ENCODE results near the gene PRKCQ. TPM values are rescaled to one million over a fixed set of nuclear protein-coding genes. Genes with fewer than 3 reads are reported as not detected.

The PRKCQ gene
- total RNA-seq, 6 experiments from 2014 or later = not detected

DNA sequence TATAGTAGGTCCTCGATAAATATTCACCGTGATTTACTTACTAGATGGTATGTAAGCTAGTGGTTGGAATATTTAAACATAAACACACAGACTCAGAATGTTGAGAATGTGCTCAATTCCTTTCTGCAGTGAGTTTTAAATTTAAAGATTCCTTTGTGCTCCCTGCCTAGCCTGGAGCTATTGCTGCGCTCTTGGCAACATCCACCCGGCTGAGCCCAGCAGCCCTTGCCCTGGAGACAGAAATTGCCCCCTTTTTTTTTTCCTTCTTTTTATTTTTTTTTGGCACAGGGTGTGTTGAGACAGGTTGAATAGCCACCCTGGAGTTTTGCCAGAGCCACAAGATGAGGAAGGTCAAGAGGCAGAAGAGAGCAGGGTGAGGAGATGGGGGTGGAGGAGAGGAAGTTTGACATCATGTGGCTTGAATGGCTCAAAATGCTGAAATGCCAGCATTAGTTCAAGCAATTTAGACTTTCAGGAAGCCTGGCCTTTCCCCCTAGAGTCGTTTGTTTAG, 180.8 kb downstream of the PRKCQ start:
- peaks cover 61% of the 10 kb centered on the region for H3K4me1 Mint-ChIP-seq (ENCODE audit: low read depth)
- H3K4me3 Mint-ChIP-seq = peak overlapping the region; percentile 3; the same call in 1 of the 2 replicates
- H3K36me3 Mint-ChIP-seq (ENCODE audit: low read depth) = no peaks in the 10 kb centered on the region
- TF ChIP-seq, protein P1, sequence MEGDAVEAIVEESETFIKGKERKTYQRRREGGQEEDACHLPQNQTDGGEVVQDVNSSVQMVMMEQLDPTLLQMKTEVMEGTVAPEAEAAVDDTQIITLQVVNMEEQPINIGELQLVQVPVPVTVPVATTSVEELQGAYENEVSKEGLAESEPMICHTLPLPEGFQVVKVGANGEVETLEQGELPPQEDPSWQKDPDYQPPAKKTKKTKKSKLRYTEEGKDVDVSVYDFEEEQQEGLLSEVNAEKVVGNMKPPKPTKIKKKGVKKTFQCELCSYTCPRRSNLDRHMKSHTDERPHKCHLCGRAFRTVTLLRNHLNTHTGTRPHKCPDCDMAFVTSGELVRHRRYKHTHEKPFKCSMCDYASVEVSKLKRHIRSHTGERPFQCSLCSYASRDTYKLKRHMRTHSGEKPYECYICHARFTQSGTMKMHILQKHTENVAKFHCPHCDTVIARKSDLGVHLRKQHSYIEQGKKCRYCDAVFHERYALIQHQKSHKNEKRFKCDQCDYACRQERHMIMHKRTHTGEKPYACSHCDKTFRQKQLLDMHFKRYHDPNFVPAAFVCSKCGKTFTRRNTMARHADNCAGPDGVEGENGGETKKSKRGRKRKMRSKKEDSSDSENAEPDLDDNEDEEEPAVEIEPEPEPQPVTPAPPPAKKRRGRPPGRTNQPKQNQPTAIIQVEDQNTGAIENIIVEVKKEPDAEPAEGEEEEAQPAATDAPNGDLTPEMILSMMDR (IDR thresholded peaks at IDR 0.05) = no peak
- peak; percentile 49 for DNase-seq
- H3K9me3 Mint-ChIP-seq = no peaks in the 10 kb centered on the region
- H3K27me3 Mint-ChIP-seq (ENCODE audit: insufficient read depth) = peaks cover 4% of the 10 kb centered on the region
- peak overlapping the region; percentile 64 for H3K27ac Mint-ChIP-seq

DNA sequence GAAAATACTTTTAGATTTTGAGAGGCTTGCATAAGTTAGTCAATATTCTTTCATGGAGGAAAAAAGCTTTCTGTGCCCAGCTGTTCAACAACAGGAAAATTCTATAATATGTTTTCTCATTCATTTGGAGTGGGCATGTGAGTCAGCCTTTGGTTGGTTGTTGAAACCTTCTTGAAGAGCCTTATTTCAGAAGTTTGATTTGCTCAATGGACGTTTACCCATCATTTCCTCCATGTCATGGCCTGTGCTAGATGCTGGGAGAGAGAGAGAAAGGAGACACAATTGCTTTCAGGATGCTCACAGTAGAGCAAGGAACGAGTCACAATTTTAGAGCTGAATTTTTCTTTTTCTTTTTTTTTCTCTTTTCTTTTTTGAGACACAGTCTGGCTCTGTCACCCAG, 181.7 kb downstream of the PRKCQ start:
- Mint-ChIP-seq H3K36me3 (ENCODE audit: low read depth) (no peaks in the 10 kb centered on the region), H3K9me3 (no peaks in the 10 kb centered on the region), H3K4me3 (no peak overlapping the region), H3K27me3 (ENCODE audit: insufficient read depth) (peaks cover 7% of the 10 kb centered on the region), H3K4me1 (ENCODE audit: low read depth) (peaks cover 61% of the 10 kb centered on the region), H3K27ac (no peak overlapping the region)
- no peak for DNase-seq
- TF ChIP-seq, protein P1 (IDR thresholded peaks at IDR 0.05) = no peak

DNA sequence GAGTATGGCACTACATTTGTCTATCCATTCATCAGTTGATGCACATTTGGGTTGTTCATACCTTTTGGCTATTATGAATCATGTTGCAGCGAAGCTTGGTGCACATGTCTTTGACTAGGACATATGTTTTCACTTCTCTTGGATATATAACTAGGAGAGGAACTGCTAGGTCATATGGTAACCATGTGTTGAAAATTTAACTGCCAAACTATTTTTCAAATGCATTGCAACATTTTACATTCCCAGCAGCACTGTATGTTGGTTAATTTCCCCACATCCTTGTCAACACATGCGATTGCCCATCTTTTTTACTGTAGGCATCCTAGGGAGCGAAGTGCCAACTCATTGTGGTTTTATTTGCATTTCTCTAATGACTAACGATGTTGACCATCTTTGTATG, 183.4 kb downstream of the PRKCQ start:
- Mint-ChIP-seq H3K4me1 (ENCODE audit: low read depth) (peaks cover 52% of the 10 kb centered on the region), H3K4me3 (peak overlapping the region; percentile 47), H3K9me3 (no peaks in the 10 kb centered on the region), H3K27ac (peak overlapping the region; percentile 79), H3K36me3 (ENCODE audit: low read depth) (no peaks in the 10 kb centered on the region), H3K27me3 (ENCODE audit: insufficient read depth) (peaks cover 5% of the 10 kb centered on the region; the same call in 1 of the 2 replicates)
- TF ChIP-seq, protein P1 (IDR thresholded peaks at IDR 0.05) = no peak
- peak; percentile 85 for DNase-seq

DNA sequence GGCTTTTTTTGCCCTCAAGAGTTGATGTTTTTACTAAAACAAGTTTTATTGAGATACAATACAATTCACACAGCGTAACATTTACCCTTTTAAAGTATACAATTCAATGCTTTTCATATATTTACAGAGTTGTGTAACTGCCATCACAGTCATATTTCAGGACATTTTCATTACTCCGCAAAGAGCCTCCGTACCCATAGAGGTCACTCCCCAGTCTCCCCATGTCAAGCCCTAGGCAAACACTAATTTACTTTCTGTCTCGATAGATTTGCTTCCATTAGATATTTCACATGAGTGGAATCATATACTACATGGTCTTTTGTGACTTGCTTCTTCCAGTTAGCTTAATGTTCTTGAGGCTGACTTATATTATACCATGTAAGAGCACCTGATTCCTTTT, 183.8 kb downstream of the PRKCQ start:
- peaks cover 2% of the 10 kb centered on the region for H3K36me3 Mint-ChIP-seq (ENCODE audit: low read depth)
- H3K9me3 Mint-ChIP-seq = peaks cover 3% of the 10 kb centered on the region
- peak overlapping the region; percentile 47 for H3K4me3 Mint-ChIP-seq
- peak overlapping the region; percentile 79 for H3K27ac Mint-ChIP-seq
- H3K27me3 Mint-ChIP-seq (ENCODE audit: insufficient read depth) = peaks cover 8% of the 10 kb centered on the region; the same call in 1 of the 2 replicates
- TF ChIP-seq, protein P1 (IDR thresholded peaks at IDR 0.05) = no peak
- no peak for DNase-seq
- peaks cover 48% of the 10 kb centered on the region for H3K4me1 Mint-ChIP-seq (ENCODE audit: low read depth)

DNA sequence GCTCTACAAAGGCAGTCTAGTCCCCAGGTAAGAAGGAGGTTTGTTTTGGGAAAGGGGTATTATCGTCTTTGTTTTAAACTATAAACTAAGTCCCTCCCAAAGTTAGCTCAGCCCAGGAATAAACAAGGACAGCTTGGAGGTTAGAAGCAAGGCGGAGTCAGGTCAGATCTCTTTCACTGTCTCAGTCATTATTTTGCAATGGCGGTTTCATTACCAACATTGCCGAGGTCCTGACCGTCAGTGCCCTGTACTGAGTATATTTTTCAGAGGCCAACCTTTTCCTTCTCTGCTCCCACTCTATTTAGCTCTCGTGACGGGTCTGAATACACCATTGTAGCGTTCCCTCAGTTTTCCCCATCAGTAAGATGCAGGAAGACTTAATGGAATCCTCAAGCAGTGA, 184.5 kb downstream of the PRKCQ start:
- Mint-ChIP-seq H3K4me1 (ENCODE audit: low read depth) (peaks cover 43% of the 10 kb centered on the region), H3K4me3 (no peak overlapping the region), H3K9me3 (peaks cover 9% of the 10 kb centered on the region), H3K36me3 (ENCODE audit: low read depth) (peaks cover 8% of the 10 kb centered on the region), H3K27me3 (ENCODE audit: insufficient read depth) (peaks cover 9% of the 10 kb centered on the region; the same call in 1 of the 2 replicates), H3K27ac (no peak overlapping the region)
- TF ChIP-seq, protein P1 (IDR thresholded peaks at IDR 0.05) = no peak
- DNase-seq = no peak
